Measurements from ENCODE around the gene KCNQ1. TPM values are rescaled to one million over a fixed set of nuclear protein-coding genes. Genes with fewer than 3 reads are reported as not detected.

The KCNQ1 gene
- total and polyA plus RNA-seq, 9 of the 15 experiments (the other 6 are each of a cell fraction or from before 2014, with no cell fraction given) = 0.44 TPM; not detected in 8

GRCh38 chr11:2892215-2892966 is 447.6 kb downstream of the KCNQ1 start (continued):
- peak; percentile 85 for TF ChIP-seq VEZF1 (CRISPR knock-in tag; IDR thresholded peaks at IDR 0.05)
- 0 out of 2 replicates have a peak, but pooled peaks have one; percentile 50 for TF ChIP-seq KAT7 (CRISPR knock-in tag; IDR thresholded peaks at IDR 0.05; ENCODE audit: borderline replicate concordance)
- TF ChIP-seq MYC (IDR thresholded peaks at IDR 0.05; ENCODE audit: low read depth, low read length) = peak; percentile 45; the same call in 1 of the 2 replicates
- TF ChIP-seq MYC (CRISPR knock-in tag; IDR thresholded peaks at IDR 0.05; ENCODE audit: borderline replicate concordance, low read depth) = no peak
- TF ChIP-seq GABPB1 (CRISPR knock-in tag; IDR thresholded peaks at IDR 0.05) = peak; percentile 62; the same call in 1 of the 2 replicates
- peak; percentile 82 for TF ChIP-seq REST (IDR thresholded peaks at IDR 0.05; ENCODE audit: borderline replicate concordance)
- TF ChIP-seq REST (CRISPR knock-in tag; IDR thresholded peaks at IDR 0.05; ENCODE audit: low read depth) = no peak; the same call in 1 of the 2 replicates
- 0 out of 2 replicates have a peak, but pooled peaks have one; percentile 23 for TF ChIP-seq MBD2 (IDR thresholded peaks at IDR 0.05; ENCODE audit: borderline replicate concordance, low read depth)
- no peak for TF ChIP-seq PCBP2 (IDR thresholded peaks at IDR 0.05; ENCODE audit: low read depth, low read length, poor library complexity, severe bottlenecking)
- peak; percentile 70; the same call in 1 of the 2 replicates for TF ChIP-seq ARID2 (IDR thresholded peaks at IDR 0.05)
- no peak for TF ChIP-seq MCM2 (IDR thresholded peaks at IDR 0.05; ENCODE audit: low read depth)
- peak; percentile 73 for TF ChIP-seq RBFOX2 (IDR thresholded peaks at IDR 0.05; ENCODE audit: low read depth, low read length)
- peak; percentile 36 for TF ChIP-seq CTCFL (IDR thresholded peaks at IDR 0.05; ENCODE audit: borderline replicate concordance, insufficient read depth, low read depth, low read length, poor library complexity, severe bottlenecking)
- peak; percentile 68 for TF ChIP-seq USF1 (CRISPR knock-in tag; IDR thresholded peaks at IDR 0.05)
